Gastroesophageal sphincter (tissue), 4 donors: ENCODE results near the gene ZFYVE9. TPM values are rescaled to one million over a fixed set of nuclear protein-coding genes. Genes with fewer than 3 reads are reported as not detected.

Source experiments
- ATAC-seq: fragments of 150-250 bp; one replicate; pipeline ENCODE4 v1.9.1; 2016; ENCODE audit warnings: mild to moderate bottlenecking, moderate library complexity
- H3K27ac ChIP-seq, 4 donors: fragments of 200-600 bp; sonication (generic) in 3 of 4; 1 replicate in 3 of 4; 2 replicates in 1 of 4; pipeline ENCODE4 v1.5.1; 2016 to 2019
- H3K27me3 ChIP-seq: fragments of 200-600 bp; sonication (generic); one replicate; pipeline ENCODE4 v1.5.1; 2019
- H3K36me3 ChIP-seq, 2 donors: fragments of 200-600 bp; sonication (generic); one replicate each; pipeline ENCODE4 v1.5.1; 2019; ENCODE audit warnings: control low read depth in 1 of 2
- H3K4me1 ChIP-seq, 3 donors: fragments of 200-600 bp; sonication (generic); 1 replicate in 2 of 3; 2 replicates in 1 of 3; pipeline ENCODE4 v1.5.1; 2016 to 2019; ENCODE audit warnings: control low read depth in 2 of 3
- H3K4me3 ChIP-seq, 2 donors: fragments of 200-600 bp; sonication (generic); one replicate each; pipeline ENCODE4 v1.5.1; 2019; ENCODE audit warnings: mild to moderate bottlenecking in 1 of 2, moderate library complexity in 1 of 2
- H3K9me3 ChIP-seq, 3 donors: fragments of 200-600 bp; sonication (generic); one replicate each; pipeline ENCODE4 v1.5.1; 2017 to 2019; ENCODE audit warnings: control low read depth in 2 of 3
- CTCF ChIP-seq, 4 experiments: fragments of 200-600 bp in 2 of 4; fragments of 450-650 bp in 2 of 4; sonication (generic) in 1 of 4; IDR thresholded peaks; one replicate each; pipeline ENCODE4 v1.5.1; 2017 to 2019; ENCODE audit warnings: antibody characterized with exemption in 4 of 4, mild to moderate bottlenecking in 2 of 4, moderate library complexity in 2 of 4
- EP300 ChIP-seq: sonication (generic); formaldehyde crosslinking; IDR thresholded peaks from one replicate; pipeline ENCODE4 v1.6.1; 2017; ENCODE audit warnings: antibody characterized with exemption, mild to moderate bottlenecking
- POLR2A ChIP-seq, 2 donors: fragments of 450-650 bp; IDR thresholded peaks; one replicate each; pipeline ENCODE4 v1.6.1; 2017; ENCODE audit warnings: antibody characterized with exemption in 2 of 2, mild to moderate bottlenecking in 2 of 2, moderate library complexity in 1 of 2
- POLR2AphosphoS5 ChIP-seq: sonication (generic); formaldehyde crosslinking; IDR thresholded peaks from one replicate; pipeline ENCODE4 v1.6.1; 2017; ENCODE audit warnings: antibody characterized with exemption
- WGBS, 2 donors: methylation state at CpG; one replicate each; pipeline ENCODE4 v1.1.5; 2018; ENCODE audit warnings: low coverage in 1 of 2; 5-methylcytosine and 5-hydroxymethylcytosine counted together
- total RNA-seq, 4 donors: library from RNA; depleted of rRNA; stranded (reverse); fragments of >200 nt; gene quantifications; one replicate each; pipeline ENCODE4 v1.1.0, GENCODE V29; 2016

The ZFYVE9 gene
- total RNA-seq, 4 donors from 2014 or later: 36.4 to 79.9 (median 40.4) TPM

GRCh38 chr1:52356818-52357355 is 215.0 kb downstream of the ZFYVE9 start:
- no peak overlapping the region for H3K4me3 ChIP-seq
- no peak overlapping the region for H3K27ac ChIP-seq
- H3K4me1 ChIP-seq: peaks cover 0 to 5% (median 0%) of the 10 kb centered on the region in 3 donors
- 89% methylated on average over 5 of the region's 8 CpGs for WGBS, 2 donors
- no peak for TF ChIP-seq POLR2AphosphoS5
- no peaks in the 10 kb centered on the region for H3K27me3 ChIP-seq
- peaks cover 2 to 100% of the 10 kb centered on the region in 2 donors for H3K36me3 ChIP-seq
- no peaks in the 10 kb centered on the region for H3K9me3 ChIP-seq
- no peak for ATAC-seq

- H3K4me3 ChIP-seq: no peak overlapping the region
- H3K27me3 ChIP-seq: no peaks in the 10 kb centered on the region
- peaks cover 0 to 11% (median 0%) of the 10 kb centered on the region in 3 donors for H3K4me1 ChIP-seq
- H3K36me3 ChIP-seq: peaks cover 2 to 100% of the 10 kb centered on the region in 2 donors
- H3K27ac ChIP-seq: no peak overlapping the region
- H3K9me3 ChIP-seq: no peaks in the 10 kb centered on the region
- no peak for ATAC-seq
- TF ChIP-seq POLR2A (IDR thresholded peaks at IDR 0.05) (no peak), EP300 (no peak), CTCF (IDR thresholded peaks at IDR 0.05) (no peak), POLR2AphosphoS5 (no peak)
- WGBS, 2 donors: 83% methylated on average over 6 of the region's 9 CpGs; no CpG with 5 or more reads in 1 of the 2 donors
Measured at GRCh38 chr1:52357397-52357796, 215.5 kb downstream of the ZFYVE9 start.

- Histone ChIP-seq H3K4me1 (peaks cover 0 to 22% (median 0%) of the 10 kb centered on the region in 3 donors), H3K36me3 (peaks cover 2 to 99% of the 10 kb centered on the region in 2 donors), H3K4me3 (no peak overlapping the region), H3K27ac (no peak overlapping the region), H3K9me3 (no peaks in the 10 kb centered on the region), H3K27me3 (no peaks in the 10 kb centered on the region)
- no peak for ATAC-seq
- WGBS, 2 donors: 95% methylated on average over 11 of the region's 18 CpGs; no CpG with 5 or more reads in 1 of the 2 donors
- no peak for TF ChIP-seq CTCF (IDR thresholded peaks at IDR 0.05)
- no peak for TF ChIP-seq EP300
- no peak for TF ChIP-seq POLR2AphosphoS5
- no peak for TF ChIP-seq POLR2A (IDR thresholded peaks at IDR 0.05)
Measured at GRCh38 chr1:52358851-52359497, 217.1 kb downstream of the ZFYVE9 start.

- WGBS, 2 donors: 86 to 90% methylated on average over 2 to 12 of the region's 24 CpGs
- Histone ChIP-seq H3K9me3 (no peaks in the 10 kb centered on the region), H3K27me3 (no peaks in the 10 kb centered on the region), H3K27ac (no peak overlapping the region), H3K4me1 (peaks cover 0 to 31% (median 8%) of the 10 kb centered on the region in 3 donors), H3K36me3 (peaks cover 0 to 94% of the 10 kb centered on the region in 2 donors), H3K4me3 (no peak overlapping the region)
- TF ChIP-seq CTCF (IDR thresholded peaks at IDR 0.05): no peak
- TF ChIP-seq POLR2AphosphoS5: no peak
- TF ChIP-seq POLR2A (IDR thresholded peaks at IDR 0.05): no peak
- TF ChIP-seq EP300: no peak
- no peak for ATAC-seq
Measured at GRCh38 chr1:52359676-52360594, 218.0 kb downstream of the ZFYVE9 start.

- no peak overlapping the region for H3K4me3 ChIP-seq
- no peak overlapping the region for H3K27ac ChIP-seq
- no peaks in the 10 kb centered on the region for H3K27me3 ChIP-seq
- TF ChIP-seq EP300 (no peak), POLR2AphosphoS5 (no peak), POLR2A (IDR thresholded peaks at IDR 0.05) (no peak), CTCF (IDR thresholded peaks at IDR 0.05) (no peak)
- H3K4me1 ChIP-seq: peaks cover 0 to 35% (median 9%) of the 10 kb centered on the region in 3 donors
- 81 to 87% methylated on average over 5 to 6 of the region's 7 CpGs for WGBS, 2 donors
- no peak for ATAC-seq
- H3K36me3 ChIP-seq: peaks cover 0 to 88% of the 10 kb centered on the region in 2 donors
- no peaks in the 10 kb centered on the region for H3K9me3 ChIP-seq
Measured at GRCh38 chr1:52360595-52360968, 218.7 kb downstream of the ZFYVE9 start.
